Spleen (tissue), 11 donors: ENCODE results near the gene PPP1R27. TPM values are rescaled to one million over a fixed set of nuclear protein-coding genes. Genes with fewer than 3 reads are reported as not detected.
A peak's percentile ranks its signal among the peaks of the same experiment; 100 is the strongest.

Experiments used
- DNase-seq: peaks from one replicate; pipeline ENCODE4 v3.0.0-alpha.2; 2020
- H3K27ac ChIP-seq, 8 donors: fragments of 200-600 bp; sonication (generic) in 7 of 8; 1 replicate in 4 of 8; 2 replicates in 4 of 8; pipeline versions ENCODE4 v1.5.0 to v1.8.0; 2016 to 2021; ENCODE audit warnings: inconsistent platforms in 4 of 8, mild to moderate bottlenecking in 4 of 8, moderate library complexity in 1 of 8
- H3K27me3 ChIP-seq, 7 donors: fragments of 200-600 bp; sonication (generic) in 6 of 7; replicated peaks in 1 of 7; 1 replicate in 4 of 7; 2 replicates in 3 of 7; pipeline versions ENCODE4 v1.5.0 to v1.8.0; 2016 to 2021; ENCODE audit warnings: inconsistent platforms in 3 of 7, mild to moderate bottlenecking in 1 of 7
- H3K36me3 ChIP-seq, 6 donors: fragments of 200-600 bp; sonication (generic) in 5 of 6; 1 replicate in 4 of 6; 2 replicates in 2 of 6; pipeline versions ENCODE4 v1.5.0 to v1.8.0; 2016 to 2021; ENCODE audit warnings: inconsistent platforms in 2 of 6
- H3K4me1 ChIP-seq, 6 donors: fragments of 200-600 bp; sonication (generic) in 5 of 6; 1 replicate in 3 of 6; 2 replicates in 3 of 6; pipeline versions ENCODE4 v1.5.0 to v1.8.0; 2016 to 2021; ENCODE audit warnings: inconsistent platforms in 3 of 6
- H3K4me3 ChIP-seq, 8 donors: fragments of 200-600 bp; sonication (generic) in 7 of 8; 1 replicate in 4 of 8; 2 replicates in 4 of 8; pipeline versions ENCODE4 v1.5.0 to v1.8.0; 2016 to 2021; ENCODE audit warnings: inconsistent platforms in 4 of 8, mild to moderate bottlenecking in 4 of 8, moderate library complexity in 2 of 8
- H3K9me3 ChIP-seq, 8 donors: fragments of 200-600 bp; sonication (generic) in 7 of 8; 1 replicate in 4 of 8; 2 replicates in 4 of 8; pipeline versions ENCODE4 v1.5.0 to v1.8.0; 2016 to 2021; ENCODE audit warnings: inconsistent platforms in 4 of 8
- POLR2A ChIP-seq, 3 donors: fragments of 450-650 bp; IDR thresholded peaks; one replicate each; pipeline ENCODE4 v1.5.1; 2017; ENCODE audit warnings: antibody characterized with exemption in 3 of 3, mild to moderate bottlenecking in 1 of 3
- POLR2AphosphoS5 ChIP-seq, 3 donors: sonication (generic); formaldehyde crosslinking; IDR thresholded peaks; one replicate each; pipeline ENCODE4 v1.5.1; 2017; ENCODE audit warnings: antibody characterized with exemption in 3 of 3
- WGBS, 5 donors: extraction: QIAGEN DNeasy Blood & Tissue Kit in 3 of 5; methylation state at CpG; one replicate each; pipeline versions ENCODE4 v1.1.5 to v1.1.7; 2013 to 2018; 5-methylcytosine and 5-hydroxymethylcytosine counted together
- intact Hi-C: fragments of 100-400 bp; cut with DNase I; formaldehyde crosslinking; loops from one replicate; pipeline ENCODE4 v1.15.0; 2023; ENCODE audit warnings: low total_unique reads
- polyA plus RNA-seq, 3 donors: library from polyadenylated mRNA; stranded (reverse); fragments of 200-250 nt; gene quantifications; one replicate each; pipeline ENCODE4 v1.2.1, GENCODE V29; 2013
- total RNA-seq, 7 donors: library from RNA; depleted of rRNA in 3 of 7; stranded (reverse); fragments of >200 nt in 3 of 7; fragmentation: NEBNext Ultra II Directional in 4 of 7; extraction: Animal tissue kit (Norgen Biotek cat#: 25700) in 4 of 7; gene quantifications; one replicate each; pipeline versions ENCODE4 v1.1.0 to v1.2.1, GENCODE V29; 2016 to 2021
- TF ChIP-seq, protein P1 (sequence below), 11 experiments: fragments of 200-600 bp in 7 of 11; fragments of 450-650 bp in 4 of 11; sonication (generic) in 4 of 11; IDR thresholded peaks in 8 of 11; conservative IDR thresholded peaks in 3 of 11; 1 replicate in 7 of 11; 2 replicates in 4 of 11; pipeline versions ENCODE4 v1.4.0 to v1.8.0; 2016 to 2021; ENCODE audit warnings: antibody characterized with exemption in 11 of 11, inconsistent platforms in 4 of 11, mild to moderate bottlenecking in 1 of 11
- donor health status: healthy with polysubstance abuse.
- donor health status: DM: no; HTN: no; CAD: no; lungs with moderate emphysema.
- donor health status: DM: no; HTN: no; CAD: no.
- donor health status: Bipolar disorder and iron deficiency.
- donor health status: healthy.
- donor health status: DM: no; HTN: no; CAD: no.
- donor health status: DM: yes; HTN: yes; CAD: no.

The PPP1R27 gene
- total and polyA plus RNA-seq, 10 donors: 0.09 to 0.39 TPM; not detected in 8

DNA sequence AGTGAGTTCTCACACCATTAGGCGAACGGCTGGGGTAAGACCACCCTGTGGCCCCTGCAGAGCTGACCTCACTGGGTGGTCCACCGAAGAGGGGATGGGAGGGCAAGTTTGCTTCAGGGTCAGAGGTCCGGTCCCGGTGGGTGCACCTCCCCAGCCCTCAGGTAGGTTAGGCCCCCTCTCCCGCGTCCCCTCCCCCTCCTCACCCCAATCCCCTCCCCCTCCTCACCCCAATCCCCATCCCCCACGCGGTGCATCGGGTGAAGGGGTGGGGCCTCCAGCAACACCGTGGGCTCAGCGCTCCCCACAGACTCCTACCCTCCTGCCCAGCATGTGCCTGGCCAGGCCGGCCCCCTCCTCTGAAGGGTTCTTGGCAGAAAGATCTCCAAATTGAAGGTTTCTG, 15.1 kb downstream of the PPP1R27 start:
- Histone ChIP-seq H3K27ac (no peak overlapping the region), H3K4me1 (peaks cover 7 to 22% (median 19%) of the 10 kb centered on the region in 6 donors), H3K9me3 (no peaks in the 10 kb centered on the region), H3K36me3 (peaks cover 0 to 32% (median 22%) of the 10 kb centered on the region in 6 donors), H3K27me3 (peaks cover 0 to 17% (median 0%) of the 10 kb centered on the region in 7 donors), H3K4me3 (no peak overlapping the region)
- TF ChIP-seq, protein P1, sequence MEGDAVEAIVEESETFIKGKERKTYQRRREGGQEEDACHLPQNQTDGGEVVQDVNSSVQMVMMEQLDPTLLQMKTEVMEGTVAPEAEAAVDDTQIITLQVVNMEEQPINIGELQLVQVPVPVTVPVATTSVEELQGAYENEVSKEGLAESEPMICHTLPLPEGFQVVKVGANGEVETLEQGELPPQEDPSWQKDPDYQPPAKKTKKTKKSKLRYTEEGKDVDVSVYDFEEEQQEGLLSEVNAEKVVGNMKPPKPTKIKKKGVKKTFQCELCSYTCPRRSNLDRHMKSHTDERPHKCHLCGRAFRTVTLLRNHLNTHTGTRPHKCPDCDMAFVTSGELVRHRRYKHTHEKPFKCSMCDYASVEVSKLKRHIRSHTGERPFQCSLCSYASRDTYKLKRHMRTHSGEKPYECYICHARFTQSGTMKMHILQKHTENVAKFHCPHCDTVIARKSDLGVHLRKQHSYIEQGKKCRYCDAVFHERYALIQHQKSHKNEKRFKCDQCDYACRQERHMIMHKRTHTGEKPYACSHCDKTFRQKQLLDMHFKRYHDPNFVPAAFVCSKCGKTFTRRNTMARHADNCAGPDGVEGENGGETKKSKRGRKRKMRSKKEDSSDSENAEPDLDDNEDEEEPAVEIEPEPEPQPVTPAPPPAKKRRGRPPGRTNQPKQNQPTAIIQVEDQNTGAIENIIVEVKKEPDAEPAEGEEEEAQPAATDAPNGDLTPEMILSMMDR (IDR thresholded peaks at IDR 0.05 in 8 of 11, conservative IDR thresholded peaks at IDR 0.05 in 3 of 11): no peak
- TF ChIP-seq POLR2AphosphoS5 (IDR thresholded peaks at IDR 0.05): peak in 1 of 3 donors; percentile 8
- TF ChIP-seq POLR2A (IDR thresholded peaks at IDR 0.05): no peak
- intact Hi-C loops: no loop called here
- DNase-seq: no peak
- 30 to 57% (median 39%) methylated on average over 7 to 13 of the region's 13 CpGs for WGBS, 5 donors

DNA sequence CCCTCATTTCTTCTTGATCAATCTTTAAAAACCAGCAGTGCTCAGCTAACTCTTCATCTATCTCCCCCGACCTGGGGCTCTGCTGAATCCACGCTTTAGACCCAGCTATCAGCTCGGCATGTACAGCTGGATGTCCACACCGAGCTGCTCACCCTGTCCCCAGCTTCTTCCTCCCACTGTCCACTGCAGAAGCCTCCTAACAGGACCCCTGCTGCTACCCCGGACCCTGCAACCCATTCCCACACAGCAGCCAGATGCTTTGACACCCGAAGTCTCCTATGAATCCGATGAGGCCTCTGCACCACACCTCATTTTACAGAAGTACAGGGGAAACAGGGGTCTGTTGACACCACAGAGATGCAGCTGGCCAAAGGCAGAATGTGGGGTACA, 17.1 kb downstream of the PPP1R27 start:
- no peak for DNase-seq
- intact Hi-C loops: no loop called here
- Histone ChIP-seq H3K36me3 (peaks cover 0 to 13% (median 6%) of the 10 kb centered on the region in 6 donors), H3K4me1 (peaks cover 7 to 20% (median 17%) of the 10 kb centered on the region in 6 donors), H3K27me3 (peaks cover 0 to 32% (median 0%) of the 10 kb centered on the region in 7 donors), H3K9me3 (no peaks in the 10 kb centered on the region), H3K4me3 (no peak overlapping the region), H3K27ac (no peak overlapping the region)
- TF ChIP-seq, protein P1 (IDR thresholded peaks at IDR 0.05 in 8 of 11, conservative IDR thresholded peaks at IDR 0.05 in 3 of 11): no peak
- TF ChIP-seq POLR2A (IDR thresholded peaks at IDR 0.05) (no peak), POLR2AphosphoS5 (IDR thresholded peaks at IDR 0.05) (no peak)
- WGBS, 5 donors: 46 to 59% (median 57%) methylated on average over 7 of the region's 7 CpGs

DNA sequence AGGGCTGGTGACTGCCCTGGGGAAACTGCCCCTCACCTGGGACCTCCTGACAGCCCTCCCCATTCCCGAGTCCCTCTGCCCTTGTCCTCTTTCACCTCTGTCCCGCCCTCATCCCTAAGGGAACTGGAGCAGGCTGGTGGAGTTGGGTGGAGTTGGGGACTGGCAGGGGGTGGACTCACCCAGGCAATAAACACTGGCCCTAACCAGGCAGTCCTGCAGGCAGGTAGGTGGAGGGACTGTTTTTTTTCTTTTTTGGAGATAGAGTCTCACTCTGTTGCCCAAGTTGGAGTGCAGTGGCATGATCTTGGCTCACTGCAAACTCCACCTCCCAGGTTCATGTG, 19.2 kb downstream of the PPP1R27 start:
- no peak for DNase-seq
- H3K4me3 ChIP-seq: no peak overlapping the region
- no peak for TF ChIP-seq POLR2A (IDR thresholded peaks at IDR 0.05)
- peaks cover 0 to 54% (median 10%) of the 10 kb centered on the region in 7 donors for H3K27me3 ChIP-seq
- H3K36me3 ChIP-seq: no peaks in the 10 kb centered on the region
- H3K27ac ChIP-seq: no peak overlapping the region
- no peaks in the 10 kb centered on the region for H3K4me1 ChIP-seq
- H3K9me3 ChIP-seq: no peaks in the 10 kb centered on the region
- 64 to 85% (median 82%) methylated on average over 2 of the region's 2 CpGs for WGBS, 5 donors
- intact Hi-C loops: no loop called here

GRCh38 chr17:81814748-81815645, 19.9 kb downstream of the PPP1R27 start:
- intact Hi-C loops: no loop called here
- H3K36me3 ChIP-seq: no peaks in the 10 kb centered on the region

More at GRCh38 chr17:81814748-81815645, 19.9 kb downstream of the PPP1R27 start:
- no peak overlapping the region for H3K4me3 ChIP-seq
- no peak for DNase-seq
- no peaks in the 10 kb centered on the region for H3K9me3 ChIP-seq
- H3K27me3 ChIP-seq: peaks cover 0 to 60% (median 11%) of the 10 kb centered on the region in 7 donors
- WGBS, 5 donors: 70 to 87% (median 79%) methylated on average over 12 to 24 of the region's 24 CpGs
- H3K4me1 ChIP-seq: no peaks in the 10 kb centered on the region
- TF ChIP-seq, protein P1 (IDR thresholded peaks at IDR 0.05 in 8 of 11, conservative IDR thresholded peaks at IDR 0.05 in 3 of 11): no peak
- TF ChIP-seq POLR2A (IDR thresholded peaks at IDR 0.05) (no peak), POLR2AphosphoS5 (IDR thresholded peaks at IDR 0.05) (no peak)
- no peak overlapping the region for H3K27ac ChIP-seq
